HG03280 (cell line): ENCODE measurements around the gene ASB10.

Experiments used
- ATAC-seq: cut with Tn5 transposase; IDR thresholded peaks from one replicate; pipeline ENCODE4 v1.9.1; 2021; ENCODE audit warnings: mild to moderate bottlenecking, moderate library complexity; ENCODE audit not compliant: unreplicated experiment

The ASB10 gene

GRCh38 chr7:151186640-151187408 is at the start of gene ASB10:
TSS of gene ASB10 (minus strand) at chr7:151187250. CDS start at chr7:151187130, 120 bp downstream.
- no peak for ATAC-seq

GRCh38 chr7:151236406-151236805 is 49.4 kb upstream of the ASB10 start:
- no peak for ATAC-seq

- no peak for ATAC-seq
Measured at GRCh38 chr7:151235091-151235787, 48.2 kb upstream of the ASB10 start.

- ATAC-seq, result no peak
Measured at GRCh38 chr7:151233804-151234203, 46.8 kb upstream of the ASB10 start.

GRCh38 chr7:151232917-151233701 is 46.1 kb upstream of the ASB10 start:
- ATAC-seq, result peak; percentile 33

GRCh38 chr7:151232091-151232916 is 45.3 kb upstream of the ASB10 start, which contains the start of gene CHPF2:
TSS of gene CHPF2 (plus strand) at chr7:151232483. CDS start at chr7:151234012, 1,529 bp downstream.
- ATAC-seq, result peak; percentile 98

GRCh38 chr7:151231080-151231479 is 44.0 kb upstream of the ASB10 start:
- ATAC-seq, result no peak

GRCh38 chr7:151229249-151229648 is 42.2 kb upstream of the ASB10 start:
- ATAC-seq, result no peak

- ATAC-seq, result no peak
Measured at GRCh38 chr7:151228024-151228866, 41.2 kb upstream of the ASB10 start.

- peak; percentile 99 for ATAC-seq
Measured at GRCh38 chr7:151226875-151227782, 40.1 kb upstream of the ASB10 start, which contains the start of gene ABCF2. TSS of gene ABCF2 (minus strand) at chr7:151227205. CDS start at chr7:151226458, 747 bp downstream.

GRCh38 chr7:151226560-151226874 is 39.5 kb upstream of the ASB10 start:
- ATAC-seq, result peak; percentile 3

- no peak for ATAC-seq
Measured at GRCh38 chr7:151225948-151226510, 39.0 kb upstream of the ASB10 start.

GRCh38 chr7:151223728-151224127 is 36.7 kb upstream of the ASB10 start:
- no peak for ATAC-seq

- ATAC-seq, result no peak
Measured at GRCh38 chr7:151218170-151218569, 31.1 kb upstream of the ASB10 start.

GRCh38 chr7:151215396-151215795 is 28.3 kb upstream of the ASB10 start:
- no peak for ATAC-seq

- ATAC-seq, result no peak
Measured at GRCh38 chr7:151213826-151214225, 26.8 kb upstream of the ASB10 start.

- ATAC-seq, result no peak
Measured at GRCh38 chr7:151212626-151213025, 25.6 kb upstream of the ASB10 start.

- no peak for ATAC-seq
Measured at GRCh38 chr7:151211155-151211772, 24.2 kb upstream of the ASB10 start.
